Left renal pelvis (tissue), 4 donors: ENCODE data around the gene HOXC6. TPM values are rescaled to one million over a fixed set of nuclear protein-coding genes. Genes with fewer than 3 reads are reported as not detected.

Experiments used
- DNase-seq, 4 donors: peaks; one replicate each; pipeline ENCODE4 v3.0.0-alpha.2; 2013; ENCODE audit warnings: low read depth in 4 of 4, low spot score in 3 of 4
- polyA plus RNA-seq, 4 donors: library from polyadenylated mRNA; unstranded; fragments of 120-200 nt; gene quantifications; one replicate each; pipeline ENCODE4 v1.2.1, GENCODE V29; 2013; ENCODE audit not compliant: insufficient read length in 4 of 4

Gene HOXC6
- polyA plus RNA-seq, 4 donors: 32.8 to 90.5 (median 41.9) TPM

GRCh38 chr12:54001283-54002187, 26.7 kb upstream of the HOXC6 start:
- DNase-seq: no peak

GRCh38 chr12:54002278-54002914, 25.8 kb upstream of the HOXC6 start:
- DNase-seq: no peak

GRCh38 chr12:54002915-54003389, 25.3 kb upstream of the HOXC6 start:
- DNase-seq: no peak

- no peak for DNase-seq
Measured at GRCh38 chr12:54003625-54004024, 24.6 kb upstream of the HOXC6 start.

GRCh38 chr12:54004063-54004840, 24.0 kb upstream of the HOXC6 start:
- DNase-seq: no peak

GRCh38 chr12:54004841-54005530, 23.3 kb upstream of the HOXC6 start:
- DNase-seq: no peak

GRCh38 chr12:54005531-54005852, 22.7 kb upstream of the HOXC6 start:
- DNase-seq: no peak

- peak in 3 of 4 donors; percentile 84 to 91 (median 88) for DNase-seq
Measured at GRCh38 chr12:54005853-54006558, 22.2 kb upstream of the HOXC6 start.

GRCh38 chr12:54006559-54007220, 21.6 kb upstream of the HOXC6 start:
- no peak for DNase-seq

- no peak for DNase-seq
Measured at GRCh38 chr12:54007538-54008259, 20.5 kb upstream of the HOXC6 start.

GRCh38 chr12:54008260-54008552, 20.0 kb upstream of the HOXC6 start:
- no peak for DNase-seq

GRCh38 chr12:54009171-54010052, 18.8 kb upstream of the HOXC6 start:
- DNase-seq: no peak

- no peak for DNase-seq
Measured at GRCh38 chr12:54010053-54010971, 17.9 kb upstream of the HOXC6 start.

GRCh38 chr12:54010972-54011664, 17.1 kb upstream of the HOXC6 start:
- no peak for DNase-seq

GRCh38 chr12:54011665-54012532, 16.3 kb upstream of the HOXC6 start:
- DNase-seq: no peak
